Liver (tissue), 3 donors: ENCODE data around the gene EPB41L4B.

Source experiments
- ATF3 ChIP-seq: IDR thresholded peaks from 2 replicates; pipeline ENCODE4 v1.6.1; 2016; ENCODE audit warnings: antibody characterized with exemption
- EGR1 ChIP-seq, 2 donors: IDR thresholded peaks; 2 replicates each; pipeline ENCODE4 v1.6.1; 2016 to 2018; ENCODE audit warnings: antibody characterized with exemption in 2 of 2, low read depth in 2 of 2
- FOXA1 ChIP-seq: IDR thresholded peaks from 2 replicates; pipeline ENCODE4 v1.6.1; 2016; ENCODE audit warnings: antibody characterized with exemption
- GABPA ChIP-seq, 2 donors: IDR thresholded peaks in 1 of 2; conservative IDR thresholded peaks in 1 of 2; 2 replicates each; pipeline ENCODE4 v1.6.1; 2016; ENCODE audit warnings: antibody characterized with exemption in 2 of 2, mild to moderate bottlenecking in 1 of 2, moderate library complexity in 1 of 2
- HNF4G ChIP-seq: IDR thresholded peaks from 2 replicates; pipeline ENCODE4 v1.6.1; 2016; ENCODE audit warnings: antibody characterized with exemption
- SP1 ChIP-seq: IDR thresholded peaks from 2 replicates; pipeline ENCODE4 v1.6.1; 2018; ENCODE audit warnings: antibody characterized with exemption, mild to moderate bottlenecking
- YY1 ChIP-seq: IDR thresholded peaks from 2 replicates; pipeline ENCODE4 v1.6.1; 2016; ENCODE audit warnings: antibody characterized with exemption, mild to moderate bottlenecking
- TF ChIP-seq, protein P1 (sequence below): fragments of 150-350 bp; IDR thresholded peaks from 2 replicates; pipeline ENCODE4 v1.5.1; 2017; ENCODE audit warnings: improper control_type of control experiment, low read depth, low read length; ENCODE audit not compliant: missing input control
- TF ChIP-seq, protein P2 (sequence below): IDR thresholded peaks from 2 replicates; pipeline ENCODE4 v1.6.1; 2016; ENCODE audit warnings: antibody characterized with exemption, mild to moderate bottlenecking
- TF ChIP-seq, protein P3 (sequence below): IDR thresholded peaks from 2 replicates; pipeline ENCODE4 v1.6.1; 2016; ENCODE audit warnings: antibody characterized with exemption
- donor health status: healthy.
- donor health status: healthy.

DNA sequence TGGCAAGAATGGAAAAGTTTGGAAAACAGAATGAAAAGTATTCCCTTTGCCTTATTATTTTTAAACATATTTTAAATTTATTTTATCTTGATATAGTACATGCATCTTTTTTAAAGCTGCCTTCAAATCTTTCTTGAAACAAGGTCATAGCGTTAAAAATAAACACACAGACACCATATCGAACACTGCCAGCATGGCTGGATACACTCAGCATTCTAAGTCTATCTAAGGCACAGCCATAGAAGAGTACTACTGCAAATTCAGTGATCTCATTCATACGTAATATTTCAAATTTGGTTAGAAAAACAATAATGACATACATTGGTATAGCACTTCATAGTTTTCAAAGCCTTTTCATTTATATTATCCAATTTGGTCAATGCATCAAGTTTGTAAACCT lies 57.5 kb downstream of the EPB41L4B start:
- TF ChIP-seq, protein P1, sequence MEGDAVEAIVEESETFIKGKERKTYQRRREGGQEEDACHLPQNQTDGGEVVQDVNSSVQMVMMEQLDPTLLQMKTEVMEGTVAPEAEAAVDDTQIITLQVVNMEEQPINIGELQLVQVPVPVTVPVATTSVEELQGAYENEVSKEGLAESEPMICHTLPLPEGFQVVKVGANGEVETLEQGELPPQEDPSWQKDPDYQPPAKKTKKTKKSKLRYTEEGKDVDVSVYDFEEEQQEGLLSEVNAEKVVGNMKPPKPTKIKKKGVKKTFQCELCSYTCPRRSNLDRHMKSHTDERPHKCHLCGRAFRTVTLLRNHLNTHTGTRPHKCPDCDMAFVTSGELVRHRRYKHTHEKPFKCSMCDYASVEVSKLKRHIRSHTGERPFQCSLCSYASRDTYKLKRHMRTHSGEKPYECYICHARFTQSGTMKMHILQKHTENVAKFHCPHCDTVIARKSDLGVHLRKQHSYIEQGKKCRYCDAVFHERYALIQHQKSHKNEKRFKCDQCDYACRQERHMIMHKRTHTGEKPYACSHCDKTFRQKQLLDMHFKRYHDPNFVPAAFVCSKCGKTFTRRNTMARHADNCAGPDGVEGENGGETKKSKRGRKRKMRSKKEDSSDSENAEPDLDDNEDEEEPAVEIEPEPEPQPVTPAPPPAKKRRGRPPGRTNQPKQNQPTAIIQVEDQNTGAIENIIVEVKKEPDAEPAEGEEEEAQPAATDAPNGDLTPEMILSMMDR, result no peak
- TF ChIP-seq ATF3 (no peak), HNF4G (no peak), GABPA (IDR thresholded peaks at IDR 0.05 in 1 of 2, conservative IDR thresholded peaks at IDR 0.05 in 1 of 2) (no peak), YY1 (no peak), SP1 (no peak), EGR1 (IDR thresholded peaks at IDR 0.05; ENCODE audit: low read depth in 2 of 2) (no peak), FOXA1 (no peak)
- TF ChIP-seq, protein P2, sequence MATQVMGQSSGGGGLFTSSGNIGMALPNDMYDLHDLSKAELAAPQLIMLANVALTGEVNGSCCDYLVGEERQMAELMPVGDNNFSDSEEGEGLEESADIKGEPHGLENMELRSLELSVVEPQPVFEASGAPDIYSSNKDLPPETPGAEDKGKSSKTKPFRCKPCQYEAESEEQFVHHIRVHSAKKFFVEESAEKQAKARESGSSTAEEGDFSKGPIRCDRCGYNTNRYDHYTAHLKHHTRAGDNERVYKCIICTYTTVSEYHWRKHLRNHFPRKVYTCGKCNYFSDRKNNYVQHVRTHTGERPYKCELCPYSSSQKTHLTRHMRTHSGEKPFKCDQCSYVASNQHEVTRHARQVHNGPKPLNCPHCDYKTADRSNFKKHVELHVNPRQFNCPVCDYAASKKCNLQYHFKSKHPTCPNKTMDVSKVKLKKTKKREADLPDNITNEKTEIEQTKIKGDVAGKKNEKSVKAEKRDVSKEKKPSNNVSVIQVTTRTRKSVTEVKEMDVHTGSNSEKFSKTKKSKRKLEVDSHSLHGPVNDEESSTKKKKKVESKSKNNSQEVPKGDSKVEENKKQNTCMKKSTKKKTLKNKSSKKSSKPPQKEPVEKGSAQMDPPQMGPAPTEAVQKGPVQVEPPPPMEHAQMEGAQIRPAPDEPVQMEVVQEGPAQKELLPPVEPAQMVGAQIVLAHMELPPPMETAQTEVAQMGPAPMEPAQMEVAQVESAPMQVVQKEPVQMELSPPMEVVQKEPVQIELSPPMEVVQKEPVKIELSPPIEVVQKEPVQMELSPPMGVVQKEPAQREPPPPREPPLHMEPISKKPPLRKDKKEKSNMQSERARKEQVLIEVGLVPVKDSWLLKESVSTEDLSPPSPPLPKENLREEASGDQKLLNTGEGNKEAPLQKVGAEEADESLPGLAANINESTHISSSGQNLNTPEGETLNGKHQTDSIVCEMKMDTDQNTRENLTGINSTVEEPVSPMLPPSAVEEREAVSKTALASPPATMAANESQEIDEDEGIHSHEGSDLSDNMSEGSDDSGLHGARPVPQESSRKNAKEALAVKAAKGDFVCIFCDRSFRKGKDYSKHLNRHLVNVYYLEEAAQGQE, result no peak
- TF ChIP-seq, protein P3, sequence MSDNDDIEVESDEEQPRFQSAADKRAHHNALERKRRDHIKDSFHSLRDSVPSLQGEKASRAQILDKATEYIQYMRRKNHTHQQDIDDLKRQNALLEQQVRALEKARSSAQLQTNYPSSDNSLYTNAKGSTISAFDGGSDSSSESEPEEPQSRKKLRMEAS, result no peak
